ENCODE measurements around the gene CLEC2A. TPM values are rescaled to one million over a fixed set of nuclear protein-coding genes. Genes with fewer than 3 reads are reported as not detected.
"Not testable (repeated sequence)": the region's sequence is repeated elsewhere in the genome, so short reads cannot be mapped to it uniquely, and the experiment has no call there.

CLEC2A gene
- total and polyA plus RNA-seq, 3 experiments from 2014 or later, result not detected

DNA sequence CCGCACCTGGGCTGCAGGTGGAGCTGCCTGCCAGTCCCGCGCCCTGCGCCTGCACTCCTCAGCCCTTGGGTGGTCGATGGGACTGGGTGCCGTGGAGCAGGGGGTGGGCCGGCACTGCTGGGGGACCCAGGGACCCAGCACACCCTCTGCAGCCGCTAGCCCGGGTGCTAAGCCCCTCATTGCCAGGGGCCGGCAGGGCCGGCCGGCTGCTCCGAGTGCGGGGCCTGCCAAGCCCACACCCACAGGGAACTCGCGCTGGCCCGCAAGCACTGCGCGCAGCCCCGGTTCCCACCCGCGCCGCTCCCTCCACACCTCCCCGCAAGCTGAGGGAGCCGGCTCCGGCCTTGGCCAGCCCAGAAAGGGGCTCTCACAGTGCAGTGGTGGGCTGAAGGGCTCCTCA lies 56.0 kb downstream of the CLEC2A start:
- H3K36me3 Mint-ChIP-seq; H3K36me3 ChIP-seq (ENCODE audit: insufficient read depth, low read length); POLR2A ChIA-PET; H3K9me3 Mint-ChIP-seq; H3K27ac Mint-ChIP-seq; H3K27ac ChIP-seq (ENCODE audit: low read depth, low read length); DNase-seq; H3K4me1 ChIP-seq (ENCODE audit: insufficient read depth, low read length); H3K4me3 ChIP-seq (ENCODE audit: low read length); H3K4me3 Mint-ChIP-seq; H3K27me3 ChIP-seq (ENCODE audit: insufficient read depth, low read length, poor library complexity, severe bottlenecking); H3K27me3 Mint-ChIP-seq; H3K9me3 ChIP-seq (ENCODE audit: low read length): not testable (repeated sequence)
- H3K4me1 Mint-ChIP-seq, result peaks cover 9 to 21% (median 21%) of the 10 kb centered on the region in 3 donors
- CTCF ChIA-PET, result interaction anchor here (1.0 kb wide), 1 partner anchor 51 kb away, joined by 3 read pairs; no protein-coding TSS in a partner anchor

DNA sequence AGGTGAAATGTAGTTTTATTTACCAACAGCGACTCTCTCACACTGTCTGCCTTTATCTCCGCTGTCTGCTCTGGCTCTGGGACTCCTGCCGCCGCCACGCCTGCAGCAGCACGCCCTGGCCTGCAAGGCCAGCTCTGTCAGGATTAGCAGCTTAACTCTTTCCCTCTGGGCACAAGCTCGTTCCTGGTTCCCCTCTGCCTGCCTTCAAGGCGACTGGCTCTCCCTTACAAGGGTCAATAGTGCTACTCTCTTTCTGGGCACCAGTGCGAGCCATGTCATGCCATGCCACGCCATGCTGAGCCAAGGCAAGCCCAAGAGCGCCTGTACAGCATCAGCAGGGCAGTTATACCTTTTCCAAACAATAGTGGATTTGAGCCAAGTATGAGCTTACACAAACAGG lies 59.4 kb downstream of the CLEC2A start:
- Mint-ChIP-seq H3K4me1 (peaks cover 13 to 26% (median 18%) of the 10 kb centered on the region in 3 donors), H3K36me3 (peaks cover 0 to 13% (median 0%) of the 10 kb centered on the region in 3 donors), H3K9me3 (no peaks in the 10 kb centered on the region), H3K27ac (peak overlapping the region in 1 of 8 donors; percentile 40), H3K4me3 (peak overlapping the region in 1 of 7 donors; percentile 67), H3K27me3 (no peaks in the 10 kb centered on the region)
- Histone ChIP-seq H3K9me3 (ENCODE audit: low read length) (no peaks in the 10 kb centered on the region), H3K4me3 (ENCODE audit: low read length) (no peak overlapping the region), H3K4me1 (ENCODE audit: insufficient read depth, low read length) (peaks cover 4% of the 10 kb centered on the region), H3K27ac (ENCODE audit: low read depth, low read length) (no peak overlapping the region), H3K36me3 (ENCODE audit: insufficient read depth, low read length) (no peaks in the 10 kb centered on the region), H3K27me3 (ENCODE audit: insufficient read depth, low read length, poor library complexity, severe bottlenecking) (no peaks in the 10 kb centered on the region)
- ChIA-PET POLR2A (no interaction called here), CTCF (interaction anchor here (1.3 kb wide), 1 partner anchor 53 kb away, joined by 4 read pairs; no protein-coding TSS in a partner anchor)
- DNase-seq, result no peak

DNA sequence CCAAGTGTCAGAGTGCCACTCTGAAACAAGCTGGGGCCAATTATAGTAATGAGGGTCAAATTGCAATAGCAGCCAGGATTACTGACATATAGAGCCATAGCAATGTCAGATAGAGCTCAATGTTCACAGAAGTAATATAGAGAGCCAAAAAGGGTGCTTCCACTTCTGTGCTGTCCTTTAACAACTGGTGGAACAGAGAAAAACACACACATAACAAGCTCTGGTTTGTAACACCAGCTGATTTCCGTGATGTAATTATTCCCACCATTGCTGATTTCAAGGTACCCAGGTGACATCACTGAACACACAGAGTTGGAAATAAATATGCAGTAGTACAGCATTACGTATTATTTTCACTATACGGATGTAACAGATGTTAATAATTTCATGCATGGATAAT lies 60.0 kb downstream of the CLEC2A start:
- Mint-ChIP-seq H3K9me3 (no peaks in the 10 kb centered on the region), H3K4me1 (peaks cover 13 to 26% (median 18%) of the 10 kb centered on the region in 3 donors), H3K27me3 (no peaks in the 10 kb centered on the region), H3K27ac (peak overlapping the region in 2 of 8 donors; percentile 9 to 46), H3K4me3 (no peak overlapping the region), H3K36me3 (peaks cover 0 to 16% (median 2%) of the 10 kb centered on the region in 3 donors)
- no peaks in the 10 kb centered on the region for H3K27me3 ChIP-seq (ENCODE audit: insufficient read depth, low read length, poor library complexity, severe bottlenecking)
- H3K4me1 ChIP-seq (ENCODE audit: insufficient read depth, low read length), result peaks cover 4% of the 10 kb centered on the region
- CTCF ChIA-PET, result interaction anchor here (0.6 to 1.5 kb wide), 4 partner anchors 35 to 121 kb away, joined by 3 to 6 read pairs (median 4); no protein-coding TSS in a partner anchor
- no peaks in the 10 kb centered on the region for H3K36me3 ChIP-seq (ENCODE audit: insufficient read depth, low read length)
- no peaks in the 10 kb centered on the region for H3K9me3 ChIP-seq (ENCODE audit: low read length)
- no peak overlapping the region for H3K27ac ChIP-seq (ENCODE audit: low read depth, low read length)
- H3K4me3 ChIP-seq (ENCODE audit: low read length), result no peak overlapping the region
- POLR2A ChIA-PET, result no interaction called here
- no peak for DNase-seq

DNA sequence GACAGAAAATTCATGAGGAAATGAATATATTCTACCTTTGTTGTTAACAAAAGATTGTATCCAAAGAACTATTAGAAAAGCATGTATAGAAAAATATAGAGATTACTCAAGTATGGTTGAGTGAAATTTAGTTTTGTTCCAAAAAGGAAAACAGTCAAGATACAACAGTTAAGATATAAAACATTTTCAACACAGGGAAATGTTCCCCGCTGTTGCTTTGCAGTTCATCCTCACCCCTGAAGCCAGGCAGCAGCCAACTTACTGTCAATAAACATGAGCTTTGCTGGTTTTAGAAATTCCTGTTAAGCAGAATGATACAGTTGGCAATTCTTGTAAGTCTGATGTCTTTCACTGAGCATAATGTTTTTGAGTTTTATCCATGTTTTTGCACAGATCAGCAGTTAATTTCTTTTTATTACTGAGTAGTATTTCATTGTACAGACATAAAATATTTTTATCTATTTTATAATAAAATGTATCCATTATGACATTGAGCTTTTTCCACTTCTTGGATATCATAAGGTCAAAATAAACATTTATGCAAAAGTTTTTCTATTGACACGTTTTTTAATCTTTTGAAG lies 61.8 kb downstream of the CLEC2A start:
- Mint-ChIP-seq H3K27me3 (no peaks in the 10 kb centered on the region), H3K9me3 (no peaks in the 10 kb centered on the region), H3K36me3 (peaks cover 0 to 28% (median 4%) of the 10 kb centered on the region in 3 donors), H3K27ac (peak overlapping the region; percentile 89 to 100 (median 96)), H3K4me3 (peak overlapping the region; percentile 88 to 97 (median 91)), H3K4me1 (peaks cover 14 to 31% (median 18%) of the 10 kb centered on the region in 3 donors)
- no peaks in the 10 kb centered on the region for H3K36me3 ChIP-seq (ENCODE audit: insufficient read depth, low read length)
- peak overlapping the region; percentile 65 for H3K4me3 ChIP-seq (ENCODE audit: low read length)
- ChIA-PET CTCF (interaction anchor here (0.7 kb wide), 1 partner anchor 344 kb away, joined by 3 read pairs; no protein-coding TSS in a partner anchor), POLR2A (interaction anchor here (0.6 to 0.9 kb wide), 2 partner anchors 36 to 1627 kb away, joined by 3 read pairs; no protein-coding TSS in a partner anchor)
- no peaks in the 10 kb centered on the region for H3K27me3 ChIP-seq (ENCODE audit: insufficient read depth, low read length, poor library complexity, severe bottlenecking)
- H3K9me3 ChIP-seq (ENCODE audit: low read length), result no peaks in the 10 kb centered on the region
- peak in 1 of 5 donors; percentile 26 for DNase-seq
- peaks cover 4% of the 10 kb centered on the region for H3K4me1 ChIP-seq (ENCODE audit: insufficient read depth, low read length)
- H3K27ac ChIP-seq (ENCODE audit: low read depth, low read length), result peak overlapping the region; percentile 73

DNA sequence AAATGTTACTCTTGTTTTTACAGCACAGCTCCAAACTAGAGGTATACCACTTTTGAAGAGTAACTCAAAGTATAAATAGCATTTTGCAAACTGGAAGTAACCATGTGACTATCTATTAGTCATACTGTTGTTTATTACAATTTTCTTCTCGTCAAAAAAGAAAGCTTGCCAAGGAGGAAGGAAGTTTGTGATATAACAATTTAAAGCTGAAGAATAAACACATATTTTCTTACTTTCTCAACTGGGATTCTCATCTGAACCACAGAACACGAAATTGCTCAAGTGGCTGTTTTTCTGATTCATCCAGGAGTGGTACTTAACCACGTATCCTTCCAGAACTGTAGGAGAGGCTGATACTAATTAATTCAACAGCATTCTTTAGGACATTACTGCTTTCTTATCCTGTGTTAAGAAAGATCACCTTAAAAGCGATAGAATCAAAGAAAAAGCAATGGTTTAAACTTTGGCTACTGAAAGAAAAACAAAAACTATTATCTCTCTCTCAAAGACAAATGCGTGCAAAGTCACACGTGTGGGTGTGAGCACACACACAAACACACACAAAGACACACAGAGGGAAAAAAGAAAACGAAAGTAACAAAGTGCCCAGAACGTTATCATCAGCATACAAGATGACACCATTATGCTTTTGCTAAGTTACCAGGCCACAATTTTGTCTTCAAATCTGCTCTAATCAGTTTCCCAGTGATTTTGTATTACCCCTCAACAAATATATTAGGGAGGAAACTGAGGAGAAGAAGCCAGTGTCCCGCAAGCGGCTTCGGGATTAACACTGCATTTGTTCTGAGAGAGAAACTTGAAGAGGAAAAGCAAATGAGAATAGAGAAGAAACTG lies 62.6 kb downstream of the CLEC2A start, which contains the start of gene CLEC2B:
TSS of gene CLEC2B (minus strand) at position 48 of the 855 bp plus-strand sequence.
- Histone ChIP-seq H3K27me3 (ENCODE audit: insufficient read depth, low read length, poor library complexity, severe bottlenecking) (no peaks in the 10 kb centered on the region), H3K27ac (ENCODE audit: low read depth, low read length) (peak within 1 kb of the TSS; percentile 73), H3K4me3 (ENCODE audit: low read length) (peak within 1 kb of the TSS; percentile 65), H3K36me3 (ENCODE audit: insufficient read depth, low read length) (no peaks in the 10 kb centered on the region), H3K9me3 (ENCODE audit: low read length) (no peaks in the 10 kb centered on the region), H3K4me1 (ENCODE audit: insufficient read depth, low read length) (peaks cover 9% of the 10 kb centered on the region)
- Mint-ChIP-seq H3K9me3 (no peaks in the 10 kb centered on the region), H3K36me3 (peaks cover 3 to 34% (median 4%) of the 10 kb centered on the region in 3 donors), H3K4me1 (peaks cover 20 to 40% (median 22%) of the 10 kb centered on the region in 3 donors), H3K4me3 (peak within 1 kb of the TSS; percentile 88 to 97 (median 91)), H3K27ac (peak within 1 kb of the TSS; percentile 89 to 100 (median 96)), H3K27me3 (no peaks in the 10 kb centered on the region)
- ChIA-PET CTCF (interaction anchor here (0.8 to 1.6 kb wide), 6 partner anchors 12 to 70 kb away, joined by 3 to 9 read pairs (median 4); no protein-coding TSS in a partner anchor), POLR2A (interaction anchor here (0.8 to 2.0 kb wide), 6 partner anchors 12 to 421 kb away, joined by 3 to 21 read pairs (median 5); partner anchors contain the start of gene CD69)
- peak in 3 of 5 donors; percentile 59 to 63 (median 61) for DNase-seq

DNA sequence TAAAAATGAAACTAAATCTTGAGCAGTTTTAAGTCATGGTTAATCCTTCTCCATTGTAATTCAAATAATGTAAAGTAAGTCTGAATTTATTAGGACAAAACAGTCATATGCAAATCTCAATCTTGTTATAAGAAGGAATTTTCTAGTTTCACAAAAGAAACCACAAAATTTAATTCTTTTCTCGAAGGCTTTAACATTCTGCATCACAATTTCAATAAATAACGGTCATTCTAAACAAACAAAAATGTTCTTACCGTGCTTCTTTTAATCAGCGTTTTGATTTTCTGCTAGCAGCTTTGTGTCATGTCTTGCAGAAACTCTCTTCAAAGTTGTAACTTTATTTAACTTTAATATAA lies 63.2 kb downstream of the CLEC2A start:
- Mint-ChIP-seq H3K4me1 (peaks cover 26 to 46% (median 29%) of the 10 kb centered on the region in 3 donors), H3K27ac (peak overlapping the region; percentile 89 to 100 (median 96)), H3K4me3 (peak overlapping the region; percentile 88 to 97 (median 91)), H3K9me3 (peaks cover 3 to 5% (median 4%) of the 10 kb centered on the region in 5 donors), H3K36me3 (peaks cover 9 to 39% (median 9%) of the 10 kb centered on the region in 3 donors), H3K27me3 (no peaks in the 10 kb centered on the region)
- peak overlapping the region; percentile 73 for H3K27ac ChIP-seq (ENCODE audit: low read depth, low read length)
- H3K4me3 ChIP-seq (ENCODE audit: low read length), result peak overlapping the region; percentile 65
- H3K27me3 ChIP-seq (ENCODE audit: insufficient read depth, low read length, poor library complexity, severe bottlenecking), result no peaks in the 10 kb centered on the region
- H3K9me3 ChIP-seq (ENCODE audit: low read length), result peaks cover 2% of the 10 kb centered on the region
- H3K4me1 ChIP-seq (ENCODE audit: insufficient read depth, low read length), result peaks cover 11% of the 10 kb centered on the region
- DNase-seq, result no peak
- H3K36me3 ChIP-seq (ENCODE audit: insufficient read depth, low read length), result no peaks in the 10 kb centered on the region
- ChIA-PET POLR2A (interaction anchor here (0.8 to 2.0 kb wide), 8 partner anchors 9 to 420 kb away, joined by 3 to 21 read pairs (median 4); partner anchors contain the start of gene CD69), CTCF (interaction anchor here (0.8 to 1.8 kb wide), 7 partner anchors 10 to 70 kb away, joined by 3 to 9 read pairs (median 4); no protein-coding TSS in a partner anchor)

DNA sequence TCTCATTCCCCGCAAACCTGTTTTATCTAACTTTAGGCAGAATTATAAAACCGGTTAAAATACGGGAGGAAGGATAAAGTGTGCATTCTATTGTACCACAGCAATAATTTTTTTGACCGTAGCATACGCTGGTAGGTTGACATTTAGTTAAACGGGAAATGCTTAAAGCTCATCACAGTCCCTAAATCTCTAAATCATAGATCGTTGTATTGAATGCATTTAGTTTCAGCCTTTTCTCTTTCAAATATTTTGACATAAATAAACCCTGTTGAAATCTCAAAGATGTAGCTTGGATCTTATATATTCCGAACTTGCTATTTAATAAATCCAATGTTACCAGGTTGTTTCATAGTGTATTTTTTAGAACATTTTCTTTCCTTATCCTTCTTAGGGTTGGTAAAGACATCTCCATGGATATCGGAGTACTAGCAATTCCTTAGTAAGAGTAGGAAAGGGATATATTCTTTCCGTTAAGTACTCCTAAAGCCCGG lies 63.8 kb downstream of the CLEC2A start:
- ChIA-PET POLR2A (interaction anchor here (0.9 to 2.0 kb wide), 7 partner anchors 9 to 344 kb away, joined by 3 to 21 read pairs (median 4); partner anchors contain the start of gene CD69), CTCF (interaction anchor here (0.6 to 1.8 kb wide), 4 partner anchors 11 to 55 kb away, joined by 3 to 9 read pairs (median 6); no protein-coding TSS in a partner anchor)
- peak overlapping the region; percentile 73 for H3K27ac ChIP-seq (ENCODE audit: low read depth, low read length)
- H3K36me3 ChIP-seq (ENCODE audit: insufficient read depth, low read length), result no peaks in the 10 kb centered on the region
- Mint-ChIP-seq H3K27me3 (no peaks in the 10 kb centered on the region), H3K36me3 (peaks cover 14 to 45% (median 15%) of the 10 kb centered on the region in 3 donors), H3K9me3 (peaks cover 8 to 10% (median 10%) of the 10 kb centered on the region in 5 donors), H3K4me1 (peaks cover 32 to 51% (median 34%) of the 10 kb centered on the region in 3 donors), H3K27ac (peak overlapping the region; percentile 85 to 100 (median 96)), H3K4me3 (peak overlapping the region; percentile 88 to 97 (median 91))
- peaks cover 8% of the 10 kb centered on the region for H3K9me3 ChIP-seq (ENCODE audit: low read length)
- peak in 1 of 5 donors; percentile 33 for DNase-seq
- no peaks in the 10 kb centered on the region for H3K27me3 ChIP-seq (ENCODE audit: insufficient read depth, low read length, poor library complexity, severe bottlenecking)
- H3K4me3 ChIP-seq (ENCODE audit: low read length), result peak overlapping the region; percentile 65
- H3K4me1 ChIP-seq (ENCODE audit: insufficient read depth, low read length), result peaks cover 11% of the 10 kb centered on the region
